ENCODE results near the gene AGPS. TPM values are rescaled to one million over a fixed set of nuclear protein-coding genes. Genes with fewer than 3 reads are reported as not detected.

AGPS gene
- total and polyA plus RNA-seq, 9 of the 15 experiments (the other 6 are each of a cell fraction or from before 2014, with no cell fraction given), result 15.5 to 211 (median 63.1) TPM

GRCh38 chr2:177552422-177553175 is 160.0 kb downstream of the AGPS start (continued):
- TF ChIP-seq ZNF407 (IDR thresholded peaks at IDR 0.05; ENCODE audit: low read depth) (peak; percentile 89), GABPA (tag; conservative IDR thresholded peaks at IDR 0.05; ENCODE audit: low read depth) (peak; percentile 96), RBM22 (IDR thresholded peaks at IDR 0.05; ENCODE audit: low read depth, low read length, poor library complexity, severe bottlenecking) (peak; percentile 70), ZFP1 (CRISPR knock-in tag; IDR thresholded peaks at IDR 0.05) (no peak; the same call in 1 of the 2 replicates), E2F8 (IDR thresholded peaks at IDR 0.05; ENCODE audit: low read depth, partially characterized antibody) (peak; percentile 92), ZNF23 (CRISPR knock-in tag; IDR thresholded peaks at IDR 0.05) (peak; percentile 15; the same call in 1 of the 2 replicates), IRF2 (CRISPR knock-in tag; IDR thresholded peaks at IDR 0.05) (no peak), NELFE (IDR thresholded peaks at IDR 0.05; ENCODE audit: insufficient read depth, insufficient read length) (no peak), HNRNPLL (IDR thresholded peaks at IDR 0.05; ENCODE audit: low read depth, low read length, poor library complexity, severe bottlenecking) (peak; percentile 83), PBX2 (CRISPR knock-in tag; IDR thresholded peaks at IDR 0.05; ENCODE audit: low read depth) (no peak), PBX2 (tag; conservative IDR thresholded peaks at IDR 0.05; ENCODE audit: low read depth) (no peak), ZNF584 (CRISPR knock-in tag; IDR thresholded peaks at IDR 0.05; ENCODE audit: low read depth) (no peak), CCNT2 (IDR thresholded peaks at IDR 0.05; ENCODE audit: borderline replicate concordance, extremely low read depth, insufficient read length, low read depth, low read length) (no peak)
